ENCODE results near the gene MGAT4D.
"Not testable (repeated sequence)": the region's sequence is repeated elsewhere in the genome, so short reads cannot be mapped to it uniquely, and the experiment has no call there.

The MGAT4D gene

DNA sequence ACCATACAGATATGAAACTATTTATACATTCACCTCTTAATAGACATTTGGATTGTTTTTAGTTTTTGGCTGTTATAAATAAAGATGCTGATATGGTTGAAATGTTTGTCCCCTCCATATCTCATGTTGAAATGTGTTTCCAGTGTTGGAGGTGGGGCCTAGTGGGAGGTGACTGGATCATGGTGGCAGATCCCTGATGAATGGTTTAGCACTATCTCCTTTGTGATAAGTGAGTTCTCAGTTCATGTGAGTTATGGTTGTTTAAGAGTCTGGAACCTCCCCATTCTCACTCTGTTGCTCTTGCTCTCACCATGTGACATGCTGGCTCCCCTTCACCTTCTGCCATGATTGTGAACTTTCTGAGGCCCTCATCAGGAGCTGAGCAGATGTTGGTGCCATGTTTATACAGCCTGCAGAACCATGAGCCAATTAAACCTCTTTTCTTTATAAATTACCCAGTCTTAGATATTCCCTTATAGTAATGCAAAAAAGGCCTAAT, 58.4 kb downstream of the MGAT4D start:
- DNase-seq (ENCODE audit: low spot score) = no peak

DNA sequence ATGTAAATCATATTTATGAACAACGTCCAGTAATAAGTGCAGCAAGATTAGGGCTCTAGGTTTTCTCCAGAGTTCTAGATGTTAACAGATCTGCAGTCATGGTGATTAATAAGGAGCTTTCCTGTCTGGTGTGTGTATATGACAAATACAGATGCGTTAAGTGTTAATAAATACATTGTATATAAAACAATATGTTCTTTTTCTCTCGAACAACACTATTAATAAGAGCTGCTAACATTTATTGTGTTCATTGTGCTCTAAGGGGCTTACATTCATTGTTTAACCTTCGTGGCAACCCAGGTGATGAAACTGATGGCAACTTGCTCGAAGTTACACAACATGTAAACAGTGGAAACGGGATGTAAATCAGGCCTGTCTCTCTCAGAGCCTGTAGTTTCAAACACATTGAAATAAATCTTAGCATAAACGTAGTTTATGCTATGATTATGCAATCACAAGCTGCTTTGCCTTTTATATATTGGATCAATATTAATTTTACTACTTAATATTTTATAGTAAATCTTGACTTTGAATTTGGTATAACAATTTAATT, 70.1 kb downstream of the MGAT4D start:
- DNase-seq (ENCODE audit: low spot score) = no peak

DNA sequence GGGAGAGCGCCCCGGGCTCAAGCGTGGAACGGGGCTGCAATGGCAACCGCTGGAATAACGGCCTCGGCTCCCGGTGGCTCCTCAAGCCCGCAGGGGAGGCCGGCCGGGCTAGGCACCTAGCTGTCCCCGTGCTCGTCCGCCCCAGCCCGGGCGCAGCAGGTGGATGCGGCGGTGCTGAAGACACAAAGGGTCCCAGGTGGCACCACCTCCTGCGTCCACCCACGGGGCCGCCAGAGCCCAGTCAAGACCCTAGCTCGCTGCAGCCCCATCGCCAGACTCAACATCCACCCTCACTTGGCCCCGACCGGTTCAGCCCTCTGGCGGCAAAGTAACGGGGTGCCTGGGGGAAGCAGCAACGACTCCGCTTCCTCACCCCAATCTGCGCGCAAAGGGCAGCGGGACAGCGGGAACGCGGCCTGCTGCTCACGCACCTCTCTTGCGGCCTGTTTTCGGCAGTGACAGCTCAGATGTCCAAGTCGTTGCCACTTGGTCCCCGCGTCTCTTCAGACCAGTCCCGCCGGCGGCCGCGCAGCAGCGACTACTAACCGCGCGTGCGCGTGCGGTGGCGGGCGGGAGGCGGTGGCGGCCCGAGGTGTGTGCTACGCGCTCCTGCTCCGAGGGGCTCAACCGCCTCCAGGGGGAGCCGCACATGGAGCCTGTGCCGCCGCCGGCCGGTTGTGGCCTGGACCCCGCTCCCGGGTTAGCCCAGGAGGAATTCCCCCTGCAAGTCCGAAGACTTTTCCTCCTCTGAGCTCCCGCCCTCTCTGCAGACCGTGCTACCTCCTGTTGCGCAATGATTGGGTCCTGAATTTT, 70.8 kb downstream of the MGAT4D start, which contains the start of gene CLGN:
TSS of gene CLGN (minus strand) at position 543 of the 813 bp plus-strand sequence. CDS start 14,570 bp downstream, outside the sequence.
- peak; percentile 85 for DNase-seq (ENCODE audit: low spot score)

DNA sequence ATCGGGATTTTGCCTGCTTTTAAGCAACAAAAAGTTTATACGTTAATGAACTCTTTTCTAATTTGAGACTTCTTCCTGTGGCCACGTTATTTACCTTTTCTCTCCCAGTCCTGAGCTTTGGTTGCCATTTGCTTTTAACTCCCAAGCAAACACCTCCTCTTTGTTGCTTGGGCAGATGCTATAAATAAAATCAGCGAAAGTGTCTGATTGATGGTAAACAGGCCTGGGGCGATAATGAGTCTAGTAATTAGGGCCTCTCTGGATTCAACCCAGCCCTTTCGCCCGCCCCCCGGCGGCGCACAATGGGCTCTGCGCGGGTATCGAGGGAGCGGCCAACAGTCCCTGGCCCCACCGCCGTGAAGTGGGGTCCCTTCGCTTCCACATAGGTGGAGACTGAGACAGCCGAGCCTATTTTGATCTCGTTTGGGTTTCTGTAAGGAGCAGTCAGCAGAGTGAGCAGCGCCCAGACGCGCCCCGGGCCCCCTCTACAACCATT, 71.4 kb downstream of the MGAT4D start:
- DNase-seq (ENCODE audit: low spot score) = no peak

DNA sequence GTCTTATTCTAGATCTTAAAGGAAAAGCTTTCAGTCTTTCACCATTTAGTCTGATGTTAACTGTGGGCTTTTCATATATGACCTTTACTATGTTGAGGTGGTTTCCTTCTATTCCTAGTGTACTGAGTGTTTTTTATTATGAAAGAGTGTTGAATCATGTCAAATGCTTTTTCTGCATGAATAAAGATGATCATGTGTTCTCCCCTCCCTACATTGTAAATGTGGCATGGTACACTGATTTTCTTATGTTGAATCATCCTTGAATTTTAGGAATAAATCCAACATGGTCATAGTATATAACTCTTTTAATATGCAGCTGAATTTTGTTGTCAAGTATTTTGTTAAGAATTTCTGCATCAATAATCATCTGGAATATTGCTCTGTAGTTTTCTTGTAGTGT, 75.0 kb downstream of the MGAT4D start:
- DNase-seq (ENCODE audit: low spot score) = no peak

DNA sequence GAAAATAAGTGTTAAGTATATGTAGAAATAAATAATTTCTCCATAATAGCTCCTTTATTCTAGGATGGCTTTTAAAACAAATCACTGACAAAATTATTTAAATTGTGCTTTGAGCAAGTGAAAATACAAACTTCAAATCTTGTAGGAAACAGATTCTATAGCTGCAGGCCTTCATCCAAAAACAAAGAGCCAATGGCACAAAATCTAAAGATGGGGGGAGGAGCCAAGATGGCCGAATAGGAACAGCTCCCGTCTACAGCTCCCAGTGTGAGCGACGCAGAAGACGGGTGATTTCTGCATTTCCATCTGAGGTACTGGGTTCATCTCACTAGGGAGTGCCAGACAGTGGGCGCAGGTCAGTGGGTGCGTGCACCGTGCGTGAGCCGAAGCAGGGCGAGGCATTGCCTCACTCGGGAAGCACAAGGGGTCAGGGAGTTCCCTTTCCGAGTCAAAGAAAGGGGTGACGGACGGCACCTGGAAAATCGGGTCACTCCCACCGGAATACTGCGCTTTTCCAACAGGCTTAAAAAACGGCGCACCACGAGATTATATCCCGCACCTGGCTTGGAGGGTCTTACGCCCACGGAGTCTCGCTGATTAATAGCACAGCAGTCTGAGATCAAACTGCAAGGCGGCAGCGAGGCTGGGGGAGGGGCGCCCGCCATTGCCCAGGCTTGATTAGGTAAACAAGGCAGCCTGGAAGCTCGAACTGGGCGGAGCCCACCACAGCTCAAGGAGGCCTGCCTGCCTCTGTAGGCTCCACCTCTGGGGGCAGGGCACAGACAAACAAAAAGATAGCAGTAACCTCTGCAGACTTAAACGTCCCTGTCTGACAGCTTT, 84.7 kb downstream of the MGAT4D start:
- not testable (repeated sequence) for DNase-seq (ENCODE audit: low spot score)

DNA sequence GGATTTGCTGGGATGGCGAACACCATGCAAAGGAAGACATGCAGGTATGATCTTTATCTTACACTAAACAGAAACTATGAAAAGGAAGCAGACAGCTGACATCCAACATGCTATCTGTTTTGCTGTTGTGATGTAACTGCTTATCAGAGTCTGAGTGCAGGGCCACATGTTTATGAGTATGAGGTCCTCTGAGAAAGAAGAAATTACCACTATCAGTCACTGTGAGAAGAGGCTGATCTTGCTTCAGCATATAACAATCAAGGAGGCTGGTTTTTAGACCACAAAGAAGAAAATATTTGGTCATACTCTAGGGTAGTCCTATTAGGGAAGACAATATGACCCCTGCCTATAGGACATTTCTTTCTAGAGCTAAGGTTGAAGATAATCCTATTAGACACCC, 89.1 kb downstream of the MGAT4D start:
- DNase-seq (ENCODE audit: low spot score) = no peak

DNA sequence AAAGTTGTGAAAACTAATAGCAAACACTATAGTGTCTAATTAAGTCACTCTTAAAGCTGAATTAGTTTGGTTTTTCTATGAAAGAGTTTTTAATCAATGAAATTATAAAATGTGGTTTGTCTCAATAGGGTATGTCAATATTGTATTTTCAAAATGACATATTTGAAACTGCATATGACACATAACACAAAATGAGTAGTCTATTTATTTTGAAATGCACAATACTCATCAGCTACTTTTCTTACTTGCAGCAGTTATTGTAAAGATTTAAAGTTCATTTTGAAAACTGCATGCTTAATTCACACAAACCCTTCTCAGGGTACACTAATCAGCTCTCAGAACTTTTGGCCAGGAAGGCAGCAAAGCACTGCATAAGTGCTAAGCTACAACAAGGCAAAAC, 91.8 kb downstream of the MGAT4D start:
- no peak for DNase-seq (ENCODE audit: low spot score)

DNA sequence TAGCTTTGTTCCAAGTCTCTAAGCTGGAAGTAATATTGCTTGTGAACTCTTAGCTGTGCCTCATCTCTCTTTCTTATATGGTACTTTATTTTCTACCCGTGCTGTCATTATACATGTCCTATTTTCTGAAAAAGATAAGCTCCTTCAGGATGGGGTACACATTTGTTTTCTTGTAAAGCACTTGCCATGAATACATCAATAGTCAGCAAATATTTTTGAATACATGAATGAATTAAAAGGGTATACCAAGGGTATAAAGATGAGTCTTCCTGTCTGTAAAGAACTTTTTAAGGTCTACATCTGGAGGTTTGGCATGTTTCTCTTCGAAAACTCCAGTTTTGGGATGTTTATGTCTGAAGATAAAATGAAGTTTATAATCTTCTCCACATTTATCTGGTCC, 98.0 kb downstream of the MGAT4D start:
- DNase-seq (ENCODE audit: low spot score) = no peak

DNA sequence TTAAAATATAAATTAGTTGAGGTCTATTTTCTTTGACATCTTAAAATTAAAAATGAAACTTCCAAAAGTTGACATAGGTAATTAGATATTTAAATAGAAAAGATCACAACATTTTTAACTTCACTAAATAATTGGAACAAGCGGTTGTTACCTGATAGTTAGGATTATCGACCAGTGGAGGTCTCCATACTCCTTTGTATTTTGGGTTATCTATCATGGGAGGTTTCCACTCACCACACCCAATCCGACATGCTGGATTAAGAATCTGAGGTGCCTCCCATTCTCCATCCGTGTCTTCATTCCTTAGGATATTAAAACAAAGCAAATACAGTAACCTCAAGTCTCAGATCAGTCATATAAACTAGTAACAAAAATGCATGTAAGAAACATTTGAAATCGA, 102.4 kb downstream of the MGAT4D start:
- DNase-seq (ENCODE audit: low spot score) = no peak

Data from AG20443 (cell line).